IPS-NIHi11 (cell line): ENCODE data around the gene MXI1.
"Not testable (repeated sequence)": the region's sequence is repeated elsewhere in the genome, so short reads cannot be mapped to it uniquely, and the experiment has no call there.

ENCODE experiments used
- DNase-seq: peaks from one replicate; pipeline ENCODE4 v3.0.0; 2012; ENCODE audit warnings: mixed read lengths, low spot score

The MXI1 gene

DNA sequence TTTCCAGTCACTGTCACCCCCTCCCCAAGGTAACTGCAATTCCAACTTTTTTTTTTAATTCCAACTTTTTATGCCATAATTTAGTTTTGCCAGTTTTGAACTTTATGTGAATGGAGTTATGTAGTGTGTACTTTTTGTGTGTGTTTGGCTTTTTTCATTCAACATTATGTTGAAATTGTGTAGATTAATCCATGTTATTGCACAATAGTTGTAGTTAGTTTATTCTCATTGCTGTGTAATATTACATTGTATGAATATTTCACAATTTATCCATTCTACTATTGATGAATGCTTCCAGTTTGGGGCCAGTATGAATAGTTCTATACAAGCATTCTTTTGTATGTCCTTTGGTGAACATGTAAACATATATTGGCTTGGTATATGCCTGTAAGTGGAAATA lies 32.5 kb downstream of the MXI1 start:
- no peak for DNase-seq

GRCh38 chr10:110241407-110241806 lies 34.0 kb downstream of the MXI1 start:
- DNase-seq: no peak

- no peak for DNase-seq
Measured at GRCh38 chr10:110241841-110242240, 34.4 kb downstream of the MXI1 start.

GRCh38 chr10:110242511-110242910 lies 35.1 kb downstream of the MXI1 start:
- no peak for DNase-seq

DNA sequence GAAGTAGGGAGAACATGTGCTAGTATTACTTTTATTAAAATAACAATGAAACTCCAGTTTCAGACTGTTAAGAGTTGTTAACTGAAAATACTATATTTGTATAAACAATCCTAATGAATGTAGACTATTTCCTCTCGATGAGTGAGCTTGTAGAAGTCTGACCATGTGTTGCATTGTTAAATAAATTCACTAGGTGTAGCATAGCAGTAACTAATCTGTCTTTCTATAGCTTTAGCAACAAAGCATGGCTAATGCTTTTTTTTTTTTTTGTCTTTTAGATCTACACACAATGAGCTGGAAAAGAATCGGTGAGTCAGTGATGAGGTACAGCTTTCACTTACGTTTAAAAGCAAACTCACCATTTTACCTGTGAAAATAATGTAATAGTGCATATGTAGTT lies 37.1 kb downstream of the MXI1 start:
- DNase-seq: no peak

DNA sequence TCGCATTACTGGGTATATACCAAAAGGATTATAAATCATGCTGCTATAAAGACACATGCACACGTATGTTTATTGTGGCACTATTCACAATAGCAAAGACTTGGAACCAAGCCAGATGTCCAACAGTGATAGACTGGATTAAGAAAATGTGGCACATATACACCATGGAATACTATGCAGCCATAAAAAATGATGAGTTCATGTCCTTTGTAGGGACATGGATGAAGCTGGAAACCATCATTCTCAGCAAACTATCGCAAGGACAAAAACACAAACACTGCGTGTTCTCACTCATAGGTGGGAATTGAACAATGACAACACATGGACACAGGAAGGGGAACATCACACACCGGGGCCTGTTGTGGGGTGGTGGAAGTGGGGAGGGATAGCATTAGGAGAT lies 40.4 kb downstream of the MXI1 start:
- not testable (repeated sequence) for DNase-seq

GRCh38 chr10:110249489-110249888 lies 42.1 kb downstream of the MXI1 start:
- not testable (repeated sequence) for DNase-seq

DNA sequence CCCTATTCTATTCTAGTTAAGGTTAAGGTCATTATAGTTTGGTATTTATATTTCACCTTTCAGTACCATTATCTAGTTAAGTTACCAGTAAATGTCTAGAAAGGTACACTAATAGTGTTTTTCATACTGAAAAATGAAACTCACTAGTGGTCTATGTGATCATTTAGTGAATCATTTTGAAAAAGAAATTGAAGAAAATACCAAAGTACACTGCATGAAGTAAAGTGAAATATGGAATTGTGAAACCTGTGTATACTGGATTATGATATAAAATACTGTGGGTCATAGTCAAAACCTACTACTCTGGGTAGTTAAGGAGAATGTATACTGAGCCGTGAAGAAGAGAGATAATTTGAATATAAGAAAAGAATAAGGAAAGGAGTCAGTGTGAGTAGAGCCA lies 44.0 kb downstream of the MXI1 start:
- DNase-seq: not testable (repeated sequence)

GRCh38 chr10:110252151-110252550 lies 44.7 kb downstream of the MXI1 start:
- no peak for DNase-seq

- DNase-seq: no peak
Measured at GRCh38 chr10:110254467-110254866, 47.1 kb downstream of the MXI1 start.

- no peak for DNase-seq
Measured at GRCh38 chr10:110258542-110258941, 51.1 kb downstream of the MXI1 start.

- no peak for DNase-seq
Measured at GRCh38 chr10:110259317-110259716, 51.9 kb downstream of the MXI1 start.

- DNase-seq: no peak
Measured at GRCh38 chr10:110260746-110261477, 53.5 kb downstream of the MXI1 start.

DNA sequence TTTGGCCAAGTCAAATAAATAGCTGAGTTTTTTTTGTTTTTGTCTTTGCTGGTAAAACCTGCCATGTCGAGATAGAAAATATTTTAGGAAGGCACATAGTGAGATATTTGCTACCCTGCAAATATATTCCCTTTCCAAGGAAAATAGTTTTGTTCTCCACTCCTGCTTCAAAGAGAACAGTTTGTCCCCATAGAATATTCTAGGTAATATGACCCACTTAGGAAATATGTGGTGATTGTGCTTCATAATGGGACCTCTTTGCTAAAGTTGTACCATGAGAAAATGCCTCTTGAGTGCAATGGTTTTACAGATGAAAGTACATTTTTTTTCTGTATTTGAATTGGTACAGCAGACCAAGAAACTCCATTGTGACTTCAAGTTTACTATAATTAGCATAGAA lies 55.8 kb downstream of the MXI1 start:
- no peak for DNase-seq

GRCh38 chr10:110265573-110266193 lies 58.3 kb downstream of the MXI1 start:
- DNase-seq: no peak

DNA sequence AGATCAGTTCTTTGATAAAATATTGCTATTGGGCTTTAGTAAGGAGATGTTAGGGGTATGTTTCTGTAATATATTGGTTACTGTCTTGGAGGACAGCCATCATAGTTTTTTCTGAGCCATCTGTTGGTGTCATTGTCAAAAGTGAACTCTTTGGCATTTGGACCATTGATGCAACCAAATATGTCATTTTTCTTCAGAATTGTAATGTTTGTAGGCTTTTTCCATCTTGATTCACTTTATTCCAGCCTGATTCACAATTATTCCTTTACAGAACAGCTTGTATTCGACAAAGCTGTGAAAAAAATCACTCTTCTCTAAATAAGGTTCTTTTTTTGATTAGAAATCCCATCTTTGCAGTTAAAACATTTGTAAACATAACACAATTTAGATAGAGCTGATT lies 59.9 kb downstream of the MXI1 start:
- DNase-seq: no peak

GRCh38 chr10:110268442-110268841 lies 61.0 kb downstream of the MXI1 start:
- DNase-seq: no peak

DNA sequence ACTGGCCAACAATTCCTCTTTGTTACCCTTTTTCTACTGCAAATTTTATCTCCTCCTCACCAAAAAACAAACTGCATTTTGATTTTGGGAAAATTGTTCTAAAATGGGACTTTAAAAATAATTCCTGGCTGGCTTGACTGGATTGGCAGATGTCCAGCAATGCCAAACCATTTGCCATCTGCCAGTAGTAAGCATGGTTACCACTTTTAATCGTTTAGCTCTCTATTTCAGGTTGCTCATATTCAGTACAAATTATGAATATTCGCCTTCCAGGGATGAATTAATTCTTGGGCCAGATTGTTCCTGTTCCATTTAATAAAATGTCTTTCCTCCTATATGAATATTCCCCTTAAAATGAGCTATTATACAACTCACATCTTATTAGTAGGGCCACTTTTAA lies 61.6 kb downstream of the MXI1 start:
- no peak for DNase-seq

- DNase-seq: no peak
Measured at GRCh38 chr10:110269374-110270318, 62.2 kb downstream of the MXI1 start.

DNA sequence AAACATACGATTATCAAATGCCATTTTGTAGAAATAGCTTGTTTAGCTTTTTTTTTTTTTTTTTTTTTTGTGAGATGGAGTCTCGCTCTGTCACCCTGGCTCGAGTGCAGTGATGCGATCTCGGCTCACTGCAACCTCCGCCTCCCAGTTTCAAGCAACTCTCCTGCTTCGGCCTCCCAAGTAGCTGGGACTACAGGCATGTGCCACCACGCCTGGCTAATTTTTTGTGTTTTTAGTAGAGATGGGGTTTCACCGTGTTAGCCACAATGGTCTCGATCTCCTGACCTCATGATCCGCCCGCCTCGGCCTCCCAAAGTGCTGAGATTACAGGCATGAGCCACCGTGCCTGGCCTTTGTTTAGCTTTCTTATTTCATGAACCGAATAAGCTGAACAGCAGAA lies 65.6 kb downstream of the MXI1 start:
- DNase-seq: not testable (repeated sequence)

DNA sequence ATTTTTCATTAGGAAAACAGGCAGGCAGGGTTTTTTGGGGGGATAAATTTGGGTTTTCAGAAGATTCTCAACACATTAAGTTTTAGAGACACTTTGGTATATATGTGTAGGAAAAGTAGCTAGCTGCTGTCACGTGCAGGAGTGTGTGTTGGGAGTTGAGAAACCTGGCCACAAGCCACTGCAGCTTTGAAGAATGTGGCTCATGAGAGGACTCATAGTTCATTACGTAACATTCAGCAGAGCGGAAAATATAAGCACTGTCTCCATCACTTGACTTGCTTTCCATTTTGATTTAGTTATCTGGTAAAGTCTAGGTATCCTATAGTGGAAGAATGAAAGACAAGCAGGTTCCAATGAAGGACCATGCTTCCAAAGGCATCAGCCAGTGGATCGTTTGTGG lies 66.1 kb downstream of the MXI1 start:
- no peak for DNase-seq

- DNase-seq: no peak
Measured at GRCh38 chr10:110274072-110274627, 66.7 kb downstream of the MXI1 start.
